CD4-positive, alpha-beta T cell treated with Interferon gamma for 1 hour (primary cell): Measurements from ENCODE around the gene NFYA.
"Not testable (repeated sequence)": the region's sequence is repeated elsewhere in the genome, so short reads cannot be mapped to it uniquely, and the experiment has no call there.

Experiments
- DNase-seq: peaks from one replicate; pipeline ENCODE4 v3.0.0-alpha.2; 2020

NFYA gene

DNA sequence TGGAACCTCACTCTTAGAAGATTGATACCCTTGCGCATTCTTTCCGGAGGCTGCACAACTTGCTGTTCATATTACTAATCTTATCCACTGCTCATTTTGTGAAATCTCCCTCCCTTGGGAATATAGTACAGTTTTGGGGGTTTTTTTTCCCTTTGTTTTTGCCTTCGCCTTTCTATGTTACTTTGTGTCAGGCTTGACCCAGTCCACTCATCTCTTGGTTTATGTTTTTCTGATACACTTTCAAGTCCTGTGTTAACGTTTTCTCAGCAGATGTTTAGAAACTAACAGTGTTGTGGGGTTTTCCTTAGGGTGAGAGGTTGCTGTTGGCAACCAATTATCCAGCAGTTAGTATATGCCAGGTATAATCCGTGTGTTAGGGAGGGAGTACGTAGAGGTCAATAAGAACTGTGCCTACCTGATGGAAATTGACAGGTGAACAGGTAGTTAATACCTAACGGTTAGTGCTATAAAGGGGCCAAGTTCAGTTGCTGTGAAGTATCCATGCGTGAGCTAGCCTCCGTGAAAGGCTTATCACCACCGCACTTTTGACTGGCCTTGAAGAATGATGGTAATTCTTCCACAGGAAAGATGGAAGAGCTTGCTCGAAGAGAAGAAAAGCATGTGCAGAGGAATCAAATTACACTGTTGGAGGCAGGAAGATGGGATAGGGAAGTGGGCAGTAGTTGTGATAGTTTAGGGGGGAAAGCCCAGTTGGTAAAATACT lies 1.4 kb downstream of the NFYA start:
- no peak for DNase-seq

DNA sequence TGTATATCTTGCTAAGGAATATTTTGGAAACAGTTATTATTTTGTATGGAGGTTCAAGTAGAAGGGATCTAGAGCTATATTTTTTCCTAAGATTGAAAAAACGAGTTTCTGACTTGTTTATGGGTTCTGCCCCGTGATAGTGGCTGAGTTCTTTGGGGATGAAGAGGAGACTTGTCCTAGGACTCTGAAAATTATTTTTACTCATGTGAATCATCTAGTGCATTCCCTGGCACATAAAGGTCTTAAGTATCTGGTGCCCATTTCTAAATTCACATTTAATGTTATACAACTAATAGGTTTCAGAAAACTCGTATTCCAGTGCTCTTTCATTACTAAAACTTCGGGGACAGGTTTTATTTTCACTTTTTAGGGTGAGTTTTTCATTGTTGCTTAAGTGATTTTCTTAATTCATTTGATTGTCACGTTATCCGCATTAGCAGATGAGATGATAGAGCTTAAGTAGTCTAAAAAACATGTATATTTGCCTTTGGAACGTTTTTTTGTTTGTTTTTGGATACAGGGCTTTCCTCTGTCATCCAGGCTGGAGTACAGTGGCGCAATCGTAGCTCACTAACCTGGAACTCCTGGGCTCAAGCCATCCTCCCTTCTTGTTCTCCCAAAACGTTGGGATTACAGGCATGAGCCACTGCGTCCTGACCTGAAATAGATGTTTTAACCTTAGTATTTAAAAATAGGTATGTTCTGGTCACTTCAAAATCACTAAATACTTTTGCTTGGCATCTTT lies 2.1 kb downstream of the NFYA start:
- DNase-seq, result no peak

DNA sequence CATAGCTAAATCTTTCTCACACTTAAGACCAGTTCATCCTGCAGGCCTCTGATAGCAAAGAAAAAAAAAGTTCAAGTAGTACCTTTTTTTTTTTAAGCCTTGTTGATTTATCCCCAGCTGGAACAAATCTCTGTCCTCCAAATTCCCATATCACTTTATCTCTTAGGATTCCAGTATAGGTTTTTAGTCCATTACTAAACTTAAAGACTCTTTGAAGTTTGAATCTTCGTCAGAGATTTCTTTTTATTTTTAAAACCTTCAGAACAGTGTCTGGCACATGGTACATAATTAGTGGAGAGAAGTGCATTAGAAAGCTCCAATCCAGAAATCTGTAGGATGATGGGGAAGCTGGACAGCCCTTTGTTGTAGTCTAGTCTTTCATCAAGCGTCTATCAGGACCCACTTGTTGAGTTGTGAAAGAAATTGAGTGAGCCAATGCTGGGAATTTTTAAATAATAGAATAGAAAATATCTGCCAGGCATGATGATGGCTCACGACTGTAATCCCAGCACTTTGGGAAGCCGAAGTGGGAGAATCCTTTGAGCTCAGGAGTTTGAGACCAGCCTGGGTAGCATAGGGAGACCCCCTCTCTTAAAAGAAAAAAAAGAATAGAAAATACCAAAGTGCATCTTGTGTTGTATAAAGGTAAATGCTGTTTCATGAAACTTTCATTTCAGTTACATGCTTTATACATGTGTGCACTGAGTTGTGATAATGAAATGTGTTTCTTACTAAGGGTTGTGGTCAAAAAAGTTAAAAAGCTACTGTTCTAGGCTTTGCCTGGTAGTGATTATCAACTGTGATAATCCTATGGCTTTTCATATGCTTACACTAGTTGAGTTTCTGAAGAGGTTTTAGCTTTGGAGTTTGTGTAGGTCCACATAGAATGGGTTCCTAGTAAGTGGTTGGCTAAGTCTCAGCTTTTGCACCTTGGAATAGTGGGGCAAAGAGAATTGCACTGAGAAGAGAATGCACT lies 3.2 kb downstream of the NFYA start:
- DNase-seq, result no peak

DNA sequence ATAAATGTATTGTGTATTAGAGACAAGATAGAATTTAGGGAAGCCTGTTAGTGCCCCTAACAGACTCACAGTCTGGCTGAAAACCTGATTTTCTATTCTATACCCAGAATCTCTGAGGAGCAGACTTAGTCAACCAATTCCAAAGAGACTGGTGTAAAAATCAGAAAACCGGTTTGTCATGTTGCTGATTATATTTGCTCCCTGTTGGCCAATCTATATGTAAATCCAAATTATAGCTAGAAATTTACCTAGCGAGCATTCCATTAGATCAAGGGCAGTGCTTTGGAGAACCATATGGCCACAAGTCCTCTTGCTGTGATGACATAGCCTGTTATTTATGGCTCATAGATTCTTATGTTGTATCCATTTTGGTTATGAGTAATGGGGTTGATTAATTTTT lies 4.8 kb downstream of the NFYA start:
- DNase-seq, result no peak

DNA sequence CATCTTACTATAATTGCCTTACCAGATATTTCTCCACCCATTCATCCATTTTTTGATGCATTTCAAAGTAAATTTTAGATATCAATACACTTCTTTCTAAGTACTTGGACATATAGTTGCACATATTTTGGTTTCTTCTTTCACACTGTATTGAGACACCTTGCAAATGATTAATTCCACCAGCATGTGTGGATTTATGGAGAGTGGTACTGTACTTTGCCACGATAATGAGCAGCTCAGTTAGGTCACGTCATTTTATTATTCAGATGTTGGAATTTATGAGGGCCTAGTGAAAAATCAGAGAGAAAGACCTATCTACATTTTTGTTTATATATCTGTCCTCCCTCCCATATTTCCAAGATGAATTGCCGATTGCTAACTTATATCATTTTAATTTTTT lies 5.3 kb downstream of the NFYA start:
- DNase-seq, result no peak

DNA sequence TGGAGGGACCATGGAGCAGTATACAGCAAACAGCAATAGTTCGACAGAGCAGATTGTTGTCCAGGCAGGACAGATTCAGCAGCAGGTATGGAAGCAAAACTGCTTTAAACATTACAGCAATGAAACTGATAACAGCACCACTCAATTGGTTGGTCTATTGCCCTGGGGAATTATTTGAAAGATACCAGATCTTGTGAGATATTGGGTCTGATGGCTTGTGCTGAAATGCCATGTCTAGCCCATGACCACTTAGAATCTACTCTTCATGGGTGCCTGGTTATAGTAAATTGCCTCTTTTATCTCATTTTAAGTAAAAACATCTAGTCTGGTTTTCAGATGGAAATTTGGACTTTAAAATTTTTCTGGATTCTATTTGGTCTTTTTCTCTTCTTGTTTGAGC lies 6.3 kb downstream of the NFYA start:
- DNase-seq, result no peak

DNA sequence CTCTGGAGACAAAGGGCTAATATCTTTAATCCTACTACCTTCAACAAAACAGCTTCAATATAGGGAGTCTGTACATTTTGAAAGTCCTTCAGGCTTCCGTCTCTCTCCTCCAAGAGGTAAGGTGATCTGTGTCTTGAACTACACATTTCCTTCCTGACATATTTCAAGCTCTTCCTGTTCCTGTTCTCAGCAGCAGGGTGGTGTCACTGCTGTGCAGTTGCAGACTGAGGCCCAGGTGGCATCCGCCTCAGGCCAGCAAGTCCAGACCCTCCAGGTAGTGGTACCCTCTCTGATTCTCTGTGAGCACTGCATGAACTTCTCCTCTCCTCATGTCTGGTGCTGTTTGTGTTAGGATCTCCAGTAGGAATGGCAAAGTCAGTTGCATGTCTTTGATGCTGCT lies 7.8 kb downstream of the NFYA start:
- no peak for DNase-seq

DNA sequence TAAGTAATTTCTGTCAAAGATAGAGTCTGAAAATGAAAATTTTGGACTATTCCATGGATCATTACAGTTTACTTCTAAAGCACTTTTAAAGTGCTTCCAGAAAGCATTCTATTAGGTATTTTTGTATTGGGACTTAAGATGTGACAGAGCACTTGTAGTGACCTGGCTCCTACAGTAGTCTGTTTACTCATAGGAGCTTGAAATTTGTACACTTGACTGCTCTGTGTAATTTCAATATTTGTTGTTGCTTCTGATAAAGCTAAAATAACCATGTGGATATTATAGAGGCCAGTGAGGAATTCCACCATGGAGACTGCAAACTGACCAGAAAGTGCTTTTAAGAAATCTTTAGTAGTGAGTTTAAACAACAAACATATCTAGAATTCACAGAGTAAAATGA lies 10.3 kb downstream of the NFYA start:
- DNase-seq, result no peak

DNA sequence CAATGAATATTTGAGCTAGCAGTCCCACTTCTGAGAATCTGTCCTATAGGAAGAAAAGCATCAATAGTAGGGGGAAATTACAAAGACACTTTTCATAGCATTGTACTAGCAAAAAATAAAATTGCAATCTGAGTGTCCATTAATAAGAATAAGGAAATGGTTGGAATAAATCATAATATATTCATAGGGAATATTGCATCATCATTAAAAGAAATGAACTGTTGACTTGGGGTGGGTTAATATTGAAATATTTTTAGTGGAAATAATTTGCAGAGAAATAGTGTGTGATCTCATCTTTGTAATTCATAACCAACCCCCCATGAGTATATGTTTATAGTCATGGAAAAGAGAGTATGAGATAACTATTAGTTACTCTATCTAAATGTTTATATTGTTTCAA lies 12.4 kb downstream of the NFYA start:
- no peak for DNase-seq

DNA sequence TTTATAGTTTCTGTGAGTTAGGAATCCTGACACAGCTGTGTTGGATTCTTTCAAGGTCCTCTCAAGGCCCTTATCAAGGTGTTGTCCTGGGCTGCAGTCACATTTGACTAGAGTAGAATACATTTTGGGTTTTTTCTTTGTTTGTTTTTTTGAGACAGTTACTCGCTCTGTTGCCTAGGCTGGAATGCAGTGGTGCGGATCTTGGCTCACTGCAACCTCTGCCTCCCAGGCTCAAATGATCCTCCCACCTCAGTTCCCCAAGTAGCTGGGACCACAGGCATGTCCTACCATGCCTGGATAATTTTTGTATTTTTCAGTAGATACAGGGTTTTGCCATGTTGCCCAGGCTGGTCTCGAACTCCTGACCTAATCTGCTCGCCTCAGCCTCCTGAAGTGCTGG lies 15.7 kb downstream of the NFYA start:
- DNase-seq, result no peak

DNA sequence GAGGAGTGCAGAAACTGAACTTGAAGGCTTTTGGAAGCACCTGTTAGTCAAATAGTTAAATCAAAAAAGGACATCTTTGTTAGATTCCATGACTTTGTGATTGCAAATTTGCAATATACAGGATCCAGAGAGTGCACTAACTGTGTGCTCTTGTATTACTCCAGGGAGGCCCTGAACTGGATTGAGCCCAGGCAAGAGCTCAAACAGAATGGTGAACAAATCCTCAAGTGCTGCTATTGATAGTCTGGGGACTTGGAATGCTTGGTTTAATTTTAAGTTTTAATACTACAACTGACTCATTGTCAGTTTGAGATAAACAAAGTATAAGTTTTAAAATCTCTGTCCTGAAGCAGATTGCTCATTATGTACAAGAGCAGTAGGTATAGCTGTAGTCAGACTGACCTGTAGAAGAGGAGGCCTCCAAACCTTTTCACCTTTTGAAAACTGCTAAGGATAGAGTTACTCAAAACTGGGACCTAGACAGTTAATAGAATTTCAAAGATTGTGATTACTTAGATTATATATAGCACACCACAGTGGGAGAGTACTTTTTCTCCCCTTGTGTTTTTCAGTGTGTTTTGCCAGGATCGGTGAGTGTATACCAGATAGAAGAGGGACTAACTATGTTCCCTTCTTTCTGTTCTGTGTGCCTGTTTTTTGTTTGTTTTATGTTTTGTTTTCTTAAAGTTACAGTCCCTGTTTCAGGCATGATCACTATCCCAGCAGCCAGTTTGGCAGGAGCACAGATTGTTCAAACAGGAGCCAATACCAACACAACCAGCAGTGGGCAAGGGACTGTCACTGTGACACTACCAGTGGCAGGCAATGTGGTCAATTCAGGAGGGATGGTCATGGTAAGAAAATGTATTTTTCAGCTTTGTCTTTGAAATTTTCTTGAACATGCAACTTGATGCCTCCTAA lies 18.3 kb downstream of the NFYA start:
- no peak for DNase-seq

DNA sequence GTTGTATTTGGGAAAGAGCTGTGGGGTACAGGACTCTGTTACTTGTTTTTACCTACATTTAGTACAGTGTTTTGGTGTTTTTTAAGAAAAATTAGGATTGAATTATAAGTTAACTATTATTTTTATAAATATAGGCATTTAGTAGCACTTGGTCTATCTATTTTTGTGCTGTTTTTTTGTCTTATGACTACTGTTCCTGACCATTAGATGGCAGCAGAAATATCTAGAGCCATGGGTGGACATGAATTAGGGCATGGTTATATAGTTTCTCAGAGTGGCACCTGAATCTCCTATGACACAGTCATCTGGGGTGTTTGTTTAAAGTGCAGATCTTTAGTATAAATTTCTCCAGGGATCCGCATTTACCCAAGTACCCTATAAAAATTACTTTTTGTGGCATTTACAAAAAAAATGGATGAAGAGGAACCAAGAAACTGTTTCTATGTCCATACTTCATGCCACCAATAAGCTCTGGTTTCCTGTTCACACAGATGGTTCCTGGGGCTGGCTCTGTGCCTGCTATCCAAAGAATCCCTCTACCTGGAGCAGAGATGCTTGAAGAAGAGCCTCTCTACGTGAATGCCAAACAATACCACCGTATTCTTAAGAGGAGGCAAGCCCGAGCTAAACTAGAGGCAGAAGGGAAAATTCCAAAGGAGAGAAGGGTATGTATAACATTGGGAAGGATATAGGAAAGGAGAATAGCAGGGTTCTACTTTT lies 19.8 kb downstream of the NFYA start:
- DNase-seq, result no peak

DNA sequence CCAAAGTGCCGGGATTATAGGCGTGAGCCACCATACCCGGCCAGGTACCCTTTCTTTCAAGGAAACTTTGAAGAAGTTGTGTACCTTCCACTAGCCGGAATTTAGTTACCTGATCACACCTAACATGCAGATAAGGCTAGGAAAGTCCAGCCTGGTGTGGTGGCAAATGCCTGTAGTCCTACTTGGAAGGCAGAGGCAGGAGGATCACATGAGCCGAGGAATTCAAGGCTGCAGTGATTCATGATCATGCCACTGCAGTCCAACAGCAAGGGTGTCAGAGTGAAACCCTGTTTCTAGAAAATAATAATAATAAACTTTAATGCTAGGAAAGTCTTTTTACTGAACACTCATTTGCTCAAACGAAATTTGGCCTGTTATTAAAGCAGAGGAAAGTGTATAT lies 21.0 kb downstream of the NFYA start:
- no peak for DNase-seq

DNA sequence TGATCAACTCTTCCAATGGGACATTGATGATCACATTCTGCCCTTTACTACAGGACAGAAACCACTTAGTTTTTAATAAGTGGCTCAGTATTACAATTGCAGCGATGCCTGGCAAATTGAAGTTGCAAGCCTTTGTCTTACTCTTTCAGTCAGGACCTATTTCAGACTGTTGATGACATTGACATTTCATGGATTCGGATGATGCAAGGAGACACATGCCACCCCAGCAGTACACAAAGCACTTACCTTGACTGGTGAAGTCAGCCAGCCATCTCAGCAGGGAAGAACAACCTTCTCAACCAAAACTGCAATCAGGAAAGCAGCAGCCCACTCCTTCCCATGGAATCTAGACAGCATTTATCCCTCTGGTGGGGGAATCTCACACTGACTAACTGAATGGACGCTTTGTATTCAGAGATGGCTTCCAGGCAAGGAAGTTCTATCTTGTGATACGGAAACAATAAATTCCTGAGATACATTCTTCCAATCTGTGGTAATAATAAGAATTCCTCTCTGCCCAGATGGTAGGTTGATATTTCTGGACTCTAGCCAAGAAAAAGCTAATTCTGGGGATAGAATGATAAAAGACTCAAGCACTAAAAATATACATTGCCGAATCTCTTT lies 24.8 kb downstream of the NFYA start:
- no peak for DNase-seq

DNA sequence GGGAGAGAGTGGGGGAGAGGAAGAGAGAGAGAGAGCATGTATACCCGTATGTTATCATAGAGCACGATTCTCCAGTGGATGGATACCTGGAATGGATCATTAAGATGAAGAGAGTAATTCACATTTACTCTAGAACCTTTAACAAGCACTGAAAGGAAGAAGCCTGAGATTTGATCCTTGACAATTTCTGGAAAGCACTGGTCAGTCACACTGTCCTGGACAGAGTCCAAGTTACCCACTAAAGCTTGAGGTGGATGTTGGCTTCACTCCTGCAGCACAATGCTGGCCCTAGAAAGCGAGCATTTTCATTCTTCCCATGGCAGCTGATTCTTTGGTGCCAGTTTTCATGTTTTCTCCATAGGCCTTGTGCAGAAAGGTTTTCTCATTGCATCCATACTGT lies 25.6 kb downstream of the NFYA start:
- DNase-seq, result no peak

DNA sequence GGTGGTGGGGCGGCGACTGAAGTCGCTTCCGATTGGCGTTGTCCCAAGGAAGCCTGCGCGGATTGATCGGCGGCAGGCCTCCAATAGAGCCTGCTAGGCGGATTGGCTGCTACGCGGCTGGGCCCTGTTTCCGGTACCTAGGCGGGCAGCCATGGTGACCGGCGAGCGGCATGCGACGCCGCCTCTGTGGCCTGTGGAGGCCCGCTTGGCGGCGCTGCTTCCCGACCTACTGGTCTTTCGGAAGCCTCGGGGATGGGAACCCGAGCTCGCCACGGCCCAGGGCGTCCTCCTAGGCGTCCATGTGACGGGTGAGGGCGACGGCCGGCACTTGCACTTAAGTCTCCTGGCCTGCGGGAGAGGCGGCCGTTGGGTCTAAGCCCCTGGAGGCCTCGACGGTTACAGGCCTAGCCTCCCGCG lies 28.1 kb downstream of the NFYA start:
- no peak for DNase-seq

DNA sequence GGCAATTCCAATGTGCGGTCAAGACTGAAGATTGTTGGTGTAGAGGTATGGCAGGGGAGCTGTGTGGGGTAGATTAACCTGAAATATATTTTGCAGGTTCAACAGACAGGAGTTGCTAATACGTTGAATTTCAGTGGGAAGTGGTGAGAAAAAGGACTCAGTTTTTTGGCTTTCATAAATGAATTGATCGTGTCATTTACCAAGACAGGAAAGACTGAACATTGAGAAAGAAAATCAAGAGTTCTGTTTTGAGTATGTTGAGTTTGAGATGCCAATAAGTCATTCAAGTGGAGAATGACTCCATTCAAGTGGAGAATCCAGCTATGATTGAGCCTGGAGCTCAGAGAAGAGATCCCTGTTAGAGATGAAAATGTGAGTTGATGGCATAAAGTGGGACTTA lies 31.1 kb downstream of the NFYA start:
- no peak for DNase-seq

DNA sequence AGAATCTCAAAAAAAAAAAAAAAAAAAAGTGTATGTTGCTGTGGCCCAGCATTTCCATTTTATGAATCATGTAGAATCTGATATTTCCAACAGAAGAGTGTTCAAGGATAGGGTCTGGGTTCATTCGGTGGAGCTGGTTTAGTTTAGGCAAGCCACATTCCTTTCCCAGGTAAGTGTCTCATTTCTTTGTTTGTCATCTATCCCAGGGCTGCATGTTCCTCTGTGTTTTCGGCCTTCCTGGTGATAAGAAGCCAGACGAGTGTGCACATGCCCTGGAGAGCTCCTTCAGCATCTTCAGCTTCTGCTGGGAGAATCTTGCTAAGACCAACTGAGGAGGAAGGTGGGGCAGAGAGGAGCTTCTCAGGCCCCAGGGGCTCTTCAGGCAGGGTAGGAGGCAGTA lies 38.2 kb downstream of the NFYA start:
- no peak for DNase-seq

DNA sequence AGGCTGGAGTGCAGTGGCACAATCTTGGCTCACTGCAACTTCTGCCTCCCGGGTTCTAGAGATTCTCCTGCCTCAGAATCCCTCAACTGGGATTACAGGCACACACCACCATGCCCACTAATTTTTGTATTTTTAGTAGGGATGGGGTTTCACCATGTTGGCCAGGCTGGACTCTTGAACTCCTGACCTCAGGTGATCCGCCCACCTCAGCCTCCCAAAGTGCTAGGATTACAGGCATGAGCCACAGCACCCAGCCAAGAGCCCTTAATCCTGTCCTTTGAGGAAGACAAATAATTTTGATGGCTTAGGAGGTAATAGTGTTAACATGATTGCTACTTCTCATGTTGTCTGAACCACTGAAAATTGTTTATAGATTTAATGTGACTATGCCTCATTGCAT lies 42.3 kb downstream of the NFYA start:
- DNase-seq, result not testable (repeated sequence)

DNA sequence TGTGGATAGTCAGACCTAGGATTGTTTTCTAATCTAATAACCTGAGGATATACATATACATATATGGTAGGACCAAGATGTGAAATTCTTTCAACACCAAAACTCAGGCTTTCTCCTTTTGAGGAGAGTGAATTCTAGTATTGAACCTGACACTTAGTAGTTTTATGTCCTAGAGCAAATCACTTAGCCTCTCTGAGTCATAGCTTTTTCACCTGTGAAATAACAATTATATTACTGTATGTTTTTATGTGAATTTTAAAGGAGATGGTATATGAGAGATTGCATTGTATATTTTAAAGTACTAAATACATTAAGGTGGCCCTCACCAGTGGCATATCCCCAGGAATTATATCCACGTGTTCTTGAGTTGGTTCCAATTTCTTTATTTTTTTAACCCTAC lies 46.7 kb downstream of the NFYA start:
- DNase-seq, result no peak

DNA sequence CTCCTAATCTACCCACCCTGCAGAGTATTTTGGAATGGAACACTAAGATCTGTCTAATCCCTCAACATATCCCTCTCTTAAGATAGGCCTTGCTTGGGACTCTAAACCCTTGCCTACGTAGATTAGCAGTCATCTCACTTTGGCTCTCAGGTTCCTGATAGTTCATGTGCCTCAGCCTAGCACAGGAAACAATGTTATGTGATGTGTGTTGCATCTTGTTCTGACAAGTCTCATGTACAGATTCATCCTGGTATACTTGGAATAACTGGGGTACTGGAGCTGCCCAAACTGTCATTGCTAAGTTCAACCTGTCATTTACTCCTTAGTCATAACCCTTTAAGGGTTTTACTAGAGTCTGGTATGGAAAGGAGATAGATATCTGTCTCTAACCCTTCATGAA lies 47.3 kb downstream of the NFYA start:
- no peak for DNase-seq
